HCT116 (cell line): ENCODE results near the gene CYSRT1. TPM values are rescaled to one million over a fixed set of nuclear protein-coding genes. Genes with fewer than 3 reads are reported as not detected.
A peak's percentile ranks its signal among the peaks of the same experiment; 100 is the strongest.

Source experiments
- ATAC-seq: fragments of 200-7000 bp; cut with Tn5 transposase; 2 replicates; pipeline ENCODE4 v1.9.1; 2020; ENCODE audit warnings: mild to moderate bottlenecking, moderate library complexity
- BruUV-seq: library from RNA; stranded (reverse); fragments of 400-500 nt; replicated peaks from 2 replicates; lab custom pipeline; 2021; lab: Mats Ljungman, UMichigan
- CTCF ChIA-PET: fragments of 300-600 bp; sonication (Branson Sonifier 250); formaldehyde crosslinking; loops from one replicate; lab custom pipeline; 2021; ENCODE audit warnings: antibody characterized with exemption; lab: Charles Lee
- POLR2A ChIA-PET: fragments of 300-600, 350-600 bp; sonication (Branson Sonifier 250); formaldehyde crosslinking; loops from one replicate; lab custom pipeline; 2021; ENCODE audit warnings: antibody characterized with exemption; lab: Charles Lee
- RAD21 ChIA-PET, 2 experiments: fragments of 300-600 bp; sonication (Branson Sonifier 250); formaldehyde crosslinking; loops; one replicate each; lab custom pipeline; 2023; ENCODE audit warnings: low total read pairs in 2 of 2; ENCODE audit not compliant: uncharacterized antibody in 2 of 2, unreplicated experiment in 2 of 2, low non-redundant PET in 1 of 2; lab: Charles Lee
- DNase-seq: peaks from one replicate; pipeline ENCODE4 v3.0.0-alpha.2; 2010; ENCODE audit warnings: low read depth, low spot score
- H2AFZ ChIP-seq: fragments of 200-600 bp; shearing (Covaris generic), sonication (generic); 2 replicates; pipeline ENCODE4 v1.6.1; 2017; ENCODE audit warnings: low read depth, mixed run types, mixed read lengths, antibody characterized with exemption, low read length; ENCODE audit not compliant: poor library complexity, severe bottlenecking
- H3K27ac ChIP-seq: 2 replicates; pipeline ENCODE4 v1.5.1; 2012; ENCODE audit warnings: low read depth, low read length
- H3K27me3 ChIP-seq: fragments of 200-600 bp; sonication (generic); 2 replicates; pipeline ENCODE4 v1.6.1; 2016; ENCODE audit warnings: mixed run types, low read length, mixed read lengths; ENCODE audit not compliant: insufficient read depth
- H3K36me3 ChIP-seq, 2 experiments: fragments of 200-500 bp in 1 of 2; fragments of 200-600 bp in 1 of 2; sonication (Bioruptor generic) in 1 of 2; sonication (generic) in 1 of 2; 2 replicates each; pipeline versions ENCODE4 v1.5.1 to v1.6.1; 2014 to 2016; ENCODE audit warnings: low read length in 2 of 2, inconsistent platforms in 1 of 2, mixed read lengths in 1 of 2, mixed run types in 1 of 2; ENCODE audit not compliant: insufficient read depth in 2 of 2, control insufficient read depth in 1 of 2
- H3K4me1 ChIP-seq, 2 experiments: fragments of 200-600 bp in 1 of 2; sonication (generic) in 1 of 2; 2 replicates each; pipeline versions ENCODE4 v1.5.1 to v1.6.1; 2012 to 2017; ENCODE audit warnings: low read length in 2 of 2, inconsistent platforms in 1 of 2, mild to moderate bottlenecking in 1 of 2, mixed read lengths in 1 of 2, mixed run types in 1 of 2, moderate library complexity in 1 of 2; ENCODE audit not compliant: insufficient read depth in 2 of 2, control insufficient read depth in 1 of 2
- H3K4me2 ChIP-seq: fragments of 200-600 bp; sonication (generic); 2 replicates; pipeline ENCODE4 v1.6.1; 2017; ENCODE audit warnings: mixed run types, low read length, mixed read lengths
- H3K4me3 ChIP-seq, 2 experiments: fragments of 200-600 bp in 1 of 2; sonication (generic) in 1 of 2; replicated peaks in 1 of 2; 2 replicates each; pipeline ENCODE4 v1.5.1; 2011 to 2016; ENCODE audit warnings: low read length in 2 of 2, control low read depth in 1 of 2, low read depth in 1 of 2, mild to moderate bottlenecking in 1 of 2, mixed read lengths in 1 of 2, mixed run types in 1 of 2
- H3K79me2 ChIP-seq: fragments of 200-600 bp; sonication (generic); 2 replicates; pipeline ENCODE4 v1.6.1; 2017; ENCODE audit warnings: mild to moderate bottlenecking, mixed run types, low read length, moderate library complexity, mixed read lengths; ENCODE audit not compliant: insufficient read depth
- H3K9ac ChIP-seq: fragments of 200-600 bp; sonication (generic); 2 replicates; pipeline ENCODE4 v1.6.1; 2016; ENCODE audit warnings: low read length, mixed read lengths
- H3K9me2 ChIP-seq: fragments of 200-600 bp; sonication (generic), shearing (Covaris generic); 2 replicates; pipeline ENCODE4 v1.6.1; 2017; ENCODE audit warnings: mixed run types, mild to moderate bottlenecking, moderate library complexity; ENCODE audit not compliant: insufficient read depth
- H3K9me3 ChIP-seq, 2 experiments: fragments of 200-500 bp in 1 of 2; fragments of 200-600 bp in 1 of 2; sonication (Bioruptor generic) in 1 of 2; sonication (generic) in 1 of 2; 2 replicates each; pipeline ENCODE4 v1.6.1; 2014 to 2017; ENCODE audit warnings: low read length in 2 of 2, mixed read lengths in 2 of 2, inconsistent platforms in 1 of 2, low read depth in 1 of 2, mild to moderate bottlenecking in 1 of 2, mixed run types in 1 of 2, moderate library complexity in 1 of 2; ENCODE audit not compliant: control insufficient read depth in 1 of 2, insufficient read depth in 1 of 2
- H4K20me1 ChIP-seq: fragments of 200-600 bp; sonication (generic), shearing (Covaris generic); 2 replicates; pipeline ENCODE4 v1.6.1; 2017; ENCODE audit warnings: mixed run types, mild to moderate bottlenecking, moderate library complexity; ENCODE audit not compliant: insufficient read depth
- CBX3 ChIP-seq: IDR thresholded peaks from 2 replicates; pipeline ENCODE4 v1.6.1; 2012; ENCODE audit warnings: low read depth
- CTCF ChIP-seq, 3 experiments: fragments of 200-600 bp in 1 of 3; sonication (generic) in 1 of 3; IDR thresholded peaks in 2 of 3; conservative IDR thresholded peaks in 1 of 3; 2 replicates each; pipeline ENCODE4 v1.5.1; 2012 to 2017; ENCODE audit warnings: low read depth in 2 of 3, low read length in 2 of 3, antibody characterized with exemption in 1 of 3, borderline replicate concordance in 1 of 3, control low read depth in 1 of 3, mild to moderate bottlenecking in 1 of 3, mixed read lengths in 1 of 3, mixed run types in 1 of 3, moderate library complexity in 1 of 3; ENCODE audit not compliant: insufficient read depth in 1 of 3
- MAX ChIP-seq: IDR thresholded peaks from 2 replicates; pipeline ENCODE4 v1.6.1; 2012
- SIN3A ChIP-seq: IDR thresholded peaks from 2 replicates; pipeline ENCODE4 v1.6.1; 2012; ENCODE audit warnings: low read depth
- TCF7L2 ChIP-seq: IDR thresholded peaks from 2 replicates; pipeline ENCODE4 v1.7.0; 2011; ENCODE audit warnings: borderline replicate concordance, inconsistent platforms; ENCODE audit not compliant: insufficient read depth, insufficient read length; ENCODE audit errors: extremely low read depth
- ZFX ChIP-seq: fragments of 450-650 bp; IDR thresholded peaks from 2 replicates; pipeline ENCODE4 v1.6.1; 2017
- intact Hi-C: fragments of 100-400 bp; cut with micrococcal nuclease; formaldehyde crosslinking; loops from 2 replicates; pipeline ENCODE4 v1.10.0; 2022
- total RNA-seq: library from RNA; stranded (reverse); gene quantifications from one replicate; pipeline ENCODE4 v1.2.1, GENCODE V29; 2021; ENCODE audit not compliant: unreplicated experiment

CYSRT1 gene
- total RNA-seq, 1 experiment from 2014 or later, result 4.3 TPM

- TF ChIP-seq CTCF (IDR thresholded peaks at IDR 0.05 in 2 of 3, conservative IDR thresholded peaks at IDR 0.05 in 1 of 3; ENCODE audit: borderline replicate concordance in 1 of 3, insufficient read depth in 1 of 3, low read depth in 2 of 3, low read length in 2 of 3) (no peak), SIN3A (no peak), CBX3 (no peak), ZFX (peak; percentile 24)
Measured at GRCh38 chr9:137223078-137223970, 1.6 kb upstream of the CYSRT1 start (continued).

GRCh38 chr9:137225699-137226331 lies 841 bp downstream of the CYSRT1 start:
- POLR2A ChIA-PET, result interaction anchor here (1.1 to 2.5 kb wide), 6 partner anchors 9 to 63 kb away, joined by 3 to 16 read pairs (median 6); partner anchors contain the start of genes ANAPC2, SSNA1, TPRN and TUBB4B

More at GRCh38 chr9:137225699-137226331, 841 bp downstream of the CYSRT1 start:
- H3K27ac ChIP-seq, result peak overlapping the region; percentile 88
- no peaks in the 10 kb centered on the region for H3K27me3 ChIP-seq
- peak overlapping the region; percentile 97 for H3K9ac ChIP-seq
- ChIA-PET CTCF (interaction anchor here (1.2 to 4.7 kb wide), 6 partner anchors 12 to 197 kb away, joined by 4 to 43 read pairs (median 14); partner anchors contain the start of genes ANAPC2 and SSNA1), RAD21 (interaction anchor here (1.8 to 1.9 kb wide), 2 partner anchors 37 kb away, joined by 7 to 9 read pairs; partner anchors contain the start of genes ANAPC2 (in 2 of the 2) and SSNA1 (in 2 of the 2))
- peak overlapping the region; percentile 99 for H3K4me2 ChIP-seq
- peaks cover 44 to 72% of the 10 kb centered on the region in 2 experiments for H3K4me1 ChIP-seq
- no peak overlapping the region for H3K4me3 ChIP-seq
- intact Hi-C loops, result loop anchor here (5.0 to 10.0 kb wide), 3 partner anchors 39 to 441 kb away; partner anchors contain the start of genes ANAPC2, NPDC1 and SSNA1
- no peak overlapping the region for H2AFZ ChIP-seq
- DNase-seq (no peak), ATAC-seq (no peak)
- no peaks in the 10 kb centered on the region for H3K9me3 ChIP-seq
- BruUV-seq, result no TSS peak
- H3K9me2 ChIP-seq, result no peaks in the 10 kb centered on the region
- TF ChIP-seq CTCF (IDR thresholded peaks at IDR 0.05 in 2 of 3, conservative IDR thresholded peaks at IDR 0.05 in 1 of 3; ENCODE audit: borderline replicate concordance in 1 of 3, insufficient read depth in 1 of 3, low read depth in 2 of 3, low read length in 2 of 3), result no peak
- TF ChIP-seq SIN3A, result no peak
- no peak for TF ChIP-seq TCF7L2
- no peak for TF ChIP-seq MAX
- no peaks in the 10 kb centered on the region for H3K79me2 ChIP-seq
- H4K20me1 ChIP-seq, result no peaks in the 10 kb centered on the region
- no peaks in the 10 kb centered on the region for H3K36me3 ChIP-seq
